ENCODE results near the gene THAP7.

- TF ChIP-seq CTCF (IDR thresholded peaks at IDR 0.05) (no peak), POLR2A (IDR thresholded peaks at IDR 0.05) (no peak)
Observed at GRCh38 chr22:20994902-20995241, 7.0 kb downstream of the THAP7 start.
